ENCODE measurements around the gene ACAN. TPM values are rescaled to one million over a fixed set of nuclear protein-coding genes. Genes with fewer than 3 reads are reported as not detected.

ACAN gene
- total and polyA plus RNA-seq, 10 of the 15 experiments (the other 5 are each of a cell fraction or from before 2014, with no cell fraction given) = not detected

DNA sequence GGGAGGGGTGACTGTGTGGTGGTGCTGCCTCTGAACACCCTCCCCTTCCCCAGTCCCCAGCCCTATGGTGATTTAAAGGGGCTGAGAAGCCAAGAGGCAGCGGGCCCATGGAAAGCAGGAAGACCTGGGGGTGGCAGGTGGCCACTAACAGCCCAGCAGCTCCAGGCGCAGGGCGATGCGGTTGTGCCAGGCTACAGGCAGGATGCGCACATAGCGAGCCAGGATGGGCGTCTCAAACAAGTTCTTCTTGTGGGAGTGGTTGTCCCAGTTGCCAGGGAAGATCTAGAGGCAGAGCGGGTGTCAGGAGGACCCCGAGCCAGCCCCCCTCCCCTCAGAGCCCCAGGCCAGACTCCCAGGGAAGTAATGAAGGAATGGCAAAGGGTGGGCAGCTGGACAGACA is 96.0 kb downstream of the ACAN start:
- H3K27me3 ChIP-seq (replicated peaks in 1 of 2; ENCODE audit: control insufficient read depth in 2 of 2, insufficient read depth in 2 of 2, low read length in 1 of 2) = peaks cover 0 to 3% of the 10 kb centered on the region in 2 experiments; a peak in 2 of 4 replicates
- intact Hi-C loops (cut with micrococcal nuclease; ENCODE audit: unreplicated experiment) = no loop called here
- RAD21 ChIA-PET (ENCODE audit: unreplicated experiment) = interaction anchor here (1.1 kb wide), 1 partner anchor 275 kb away, joined by 4 read pairs; no protein-coding TSS in a partner anchor
- H3K9ac ChIP-seq (ENCODE audit: control insufficient read depth, insufficient read depth, low read length) = no peak overlapping the region
- no peak overlapping the region for H3K4me3 ChIP-seq
- H4K20me1 ChIP-seq (ENCODE audit: control insufficient read depth, insufficient read depth) = 0 out of 2 replicates have a peak, but pooled peaks cover 2% of the 10 kb centered on the region
- H3K79me2 ChIP-seq (ENCODE audit: control insufficient read depth, insufficient read depth, low read length) = no peaks in the 10 kb centered on the region
- in situ Hi-C loops (cut with MboI) = no loop called here
- no TSS peak for BruUV-seq (replicated peaks)
- H2AFZ ChIP-seq (ENCODE audit: control insufficient read depth, low read depth, low read length) = no peak overlapping the region
- H3K4me2 ChIP-seq (ENCODE audit: control insufficient read depth, insufficient read depth) = no peak overlapping the region
- WGBS (ENCODE audit: insufficient coverage, insufficient replicate concordance, low lambda C conversion rate, missing lambda C conversion rate) = 64% methylated on average over 9 of the region's 9 CpGs
- no peaks in the 10 kb centered on the region for H3K9me3 ChIP-seq (replicated peaks; ENCODE audit: control insufficient read depth, insufficient read depth, low read length)
- H3K27ac ChIP-seq (ENCODE audit: control insufficient read depth, insufficient read depth) = no peak overlapping the region
- SMC1A ChIA-PET (ENCODE audit: uncharacterized antibody, unreplicated experiment) = no interaction called here
- DNase-seq (ENCODE audit: low read depth, low spot score) = no peak
- FAIRE-seq = no peak
- H3K36me3 ChIP-seq (ENCODE audit: control insufficient read depth in 2 of 2, insufficient read depth in 2 of 2, low read length in 1 of 2) = no peaks in the 10 kb centered on the region
- no peak for TF ChIP-seq ZNF622 (IDR thresholded peaks at IDR 0.05)
- no peak for TF ChIP-seq HDAC6 (IDR thresholded peaks at IDR 0.05; ENCODE audit: unreplicated experiment)
- no peak for TF ChIP-seq POLR2A (IDR thresholded peaks at IDR 0.05; ENCODE audit: low read depth, low read length)
- no peak for TF ChIP-seq BCLAF1 (IDR thresholded peaks at IDR 0.05)
- no peak for TF ChIP-seq RCOR1 (conservative IDR thresholded peaks at IDR 0.05; ENCODE audit: low read depth, low read length)
- TF ChIP-seq NR2F1 (conservative IDR thresholded peaks at IDR 0.05) = no peak
- TF ChIP-seq JUND (IDR thresholded peaks at IDR 0.05; ENCODE audit: low read depth, low read length) = no peak
- ATAC-seq = no peak
- POLR2A ChIA-PET = no interaction called here
- H3K4me1 ChIP-seq (ENCODE audit: control insufficient read depth, insufficient read depth, low read length) = peaks cover 3% of the 10 kb centered on the region
- CTCF ChIA-PET = no interaction called here

Data from GM12878 (cell line).